ENCODE results near the gene NPC1L1. TPM values are rescaled to one million over a fixed set of nuclear protein-coding genes. Genes with fewer than 3 reads are reported as not detected.

NPC1L1 gene
- total RNA-seq, 3 donors from 2014 or later (not counting 1 experiment from before 2014, with no cell fraction given) = 0.10 to 0.16 TPM; not detected in 1

GRCh38 chr7:44470628-44471245 lies 70.4 kb downstream of the NPC1L1 start:
- Histone ChIP-seq H3K9me3 (ENCODE audit: control insufficient read depth, insufficient read depth, low read length) (no peaks in the 10 kb centered on the region), H3K4me3 (ENCODE audit: low read length) (no peak overlapping the region), H3K27me3 (ENCODE audit: control insufficient read depth, insufficient read depth, low read length) (no peaks in the 10 kb centered on the region), H3K36me3 (ENCODE audit: control insufficient read depth, insufficient read depth, low read length) (peaks cover 24% of the 10 kb centered on the region), H3K27ac (ENCODE audit: low read length) (no peak overlapping the region), H3K4me1 (ENCODE audit: control insufficient read depth, insufficient read depth, low read length) (peaks cover 17% of the 10 kb centered on the region)
- Mint-ChIP-seq H3K36me3 (peaks cover 28% of the 10 kb centered on the region), H3K4me1 (peaks cover 41 to 56% of the 10 kb centered on the region in 2 donors), H3K9me3 (no peaks in the 10 kb centered on the region), H3K4me3 (no peak overlapping the region), H3K27ac (no peak overlapping the region), H3K27me3 (ENCODE audit: low read depth in 2 of 2) (no peaks in the 10 kb centered on the region)
- no peak for DNase-seq
- ATAC-seq = no peak
- intact Hi-C loops (cut with micrococcal nuclease) = loop anchor here (10.0 kb wide), 1 partner anchor 446 kb away; no protein-coding TSS in a partner anchor
- WGBS (ENCODE audit: insufficient coverage) = 90% methylated on average over 4 of the region's 5 CpGs
- TF ChIP-seq, protein P1, sequence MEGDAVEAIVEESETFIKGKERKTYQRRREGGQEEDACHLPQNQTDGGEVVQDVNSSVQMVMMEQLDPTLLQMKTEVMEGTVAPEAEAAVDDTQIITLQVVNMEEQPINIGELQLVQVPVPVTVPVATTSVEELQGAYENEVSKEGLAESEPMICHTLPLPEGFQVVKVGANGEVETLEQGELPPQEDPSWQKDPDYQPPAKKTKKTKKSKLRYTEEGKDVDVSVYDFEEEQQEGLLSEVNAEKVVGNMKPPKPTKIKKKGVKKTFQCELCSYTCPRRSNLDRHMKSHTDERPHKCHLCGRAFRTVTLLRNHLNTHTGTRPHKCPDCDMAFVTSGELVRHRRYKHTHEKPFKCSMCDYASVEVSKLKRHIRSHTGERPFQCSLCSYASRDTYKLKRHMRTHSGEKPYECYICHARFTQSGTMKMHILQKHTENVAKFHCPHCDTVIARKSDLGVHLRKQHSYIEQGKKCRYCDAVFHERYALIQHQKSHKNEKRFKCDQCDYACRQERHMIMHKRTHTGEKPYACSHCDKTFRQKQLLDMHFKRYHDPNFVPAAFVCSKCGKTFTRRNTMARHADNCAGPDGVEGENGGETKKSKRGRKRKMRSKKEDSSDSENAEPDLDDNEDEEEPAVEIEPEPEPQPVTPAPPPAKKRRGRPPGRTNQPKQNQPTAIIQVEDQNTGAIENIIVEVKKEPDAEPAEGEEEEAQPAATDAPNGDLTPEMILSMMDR (IDR thresholded peaks at IDR 0.05) = no peak

DNA sequence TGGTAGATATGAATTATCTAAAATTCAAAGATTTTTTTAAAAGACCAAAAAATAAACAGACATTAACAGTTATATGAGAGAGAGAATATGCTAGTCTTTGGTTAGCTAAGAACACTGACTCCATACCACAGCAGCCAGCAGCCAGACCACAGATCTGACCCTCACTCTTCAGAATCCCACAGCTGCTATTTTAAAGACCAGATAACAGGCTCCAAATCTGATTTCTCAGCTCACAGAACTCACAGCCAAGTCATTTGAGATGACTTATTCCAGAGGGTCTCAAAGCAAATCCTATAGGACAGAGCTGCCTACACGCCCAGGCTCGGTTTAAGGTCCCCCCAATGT lies 71.0 kb downstream of the NPC1L1 start:
- Histone ChIP-seq H3K36me3 (ENCODE audit: control insufficient read depth, insufficient read depth, low read length) (peaks cover 25% of the 10 kb centered on the region), H3K9me3 (ENCODE audit: control insufficient read depth, insufficient read depth, low read length) (no peaks in the 10 kb centered on the region), H3K27me3 (ENCODE audit: control insufficient read depth, insufficient read depth, low read length) (no peaks in the 10 kb centered on the region), H3K27ac (ENCODE audit: low read length) (no peak overlapping the region), H3K4me1 (ENCODE audit: control insufficient read depth, insufficient read depth, low read length) (peaks cover 17% of the 10 kb centered on the region), H3K4me3 (ENCODE audit: low read length) (no peak overlapping the region)
- DNase-seq = no peak
- no peak overlapping the region for H3K4me3 Mint-ChIP-seq
- TF ChIP-seq, protein P1 (IDR thresholded peaks at IDR 0.05) = no peak
- no peak for ATAC-seq
- peaks cover 47 to 62% of the 10 kb centered on the region in 2 donors for H3K4me1 Mint-ChIP-seq
- intact Hi-C loops (cut with micrococcal nuclease) = loop anchor here (10.0 kb wide), 1 partner anchor 445 kb away; no protein-coding TSS in a partner anchor
- peaks cover 28% of the 10 kb centered on the region for H3K36me3 Mint-ChIP-seq
- WGBS (ENCODE audit: insufficient coverage) = 100% methylated on average over 2 of the region's 2 CpGs
- no peaks in the 10 kb centered on the region for H3K9me3 Mint-ChIP-seq
- H3K27ac Mint-ChIP-seq = no peak overlapping the region
- no peaks in the 10 kb centered on the region for H3K27me3 Mint-ChIP-seq (ENCODE audit: low read depth in 2 of 2)

- no peak for ATAC-seq
- TF ChIP-seq, protein P1 (IDR thresholded peaks at IDR 0.05) = no peak
- Histone ChIP-seq H3K27ac (ENCODE audit: low read length) (no peak overlapping the region), H3K4me1 (ENCODE audit: control insufficient read depth, insufficient read depth, low read length) (peaks cover 17% of the 10 kb centered on the region), H3K36me3 (ENCODE audit: control insufficient read depth, insufficient read depth, low read length) (peaks cover 21% of the 10 kb centered on the region), H3K4me3 (ENCODE audit: low read length) (no peak overlapping the region), H3K9me3 (ENCODE audit: control insufficient read depth, insufficient read depth, low read length) (no peaks in the 10 kb centered on the region), H3K27me3 (ENCODE audit: control insufficient read depth, insufficient read depth, low read length) (no peaks in the 10 kb centered on the region)
- no peaks in the 10 kb centered on the region for H3K9me3 Mint-ChIP-seq
- no peak for DNase-seq
- no peak overlapping the region for H3K4me3 Mint-ChIP-seq
- H3K27ac Mint-ChIP-seq = no peak overlapping the region
- intact Hi-C loops (cut with micrococcal nuclease) = loop anchor here (10.0 kb wide), 1 partner anchor 445 kb away; no protein-coding TSS in a partner anchor
- no peaks in the 10 kb centered on the region for H3K27me3 Mint-ChIP-seq (ENCODE audit: low read depth in 2 of 2)
- H3K36me3 Mint-ChIP-seq = peaks cover 26% of the 10 kb centered on the region
- peaks cover 52 to 66% of the 10 kb centered on the region in 2 donors for H3K4me1 Mint-ChIP-seq
- 91% methylated on average over 3 of the region's 4 CpGs for WGBS (ENCODE audit: insufficient coverage)
These were observed 71.5 kb downstream of the NPC1L1 start for GRCh38 chr7:44469461-44470134.

Measured in natural killer cell (primary cell).